ENCODE data around the gene ITGA5.

DNA sequence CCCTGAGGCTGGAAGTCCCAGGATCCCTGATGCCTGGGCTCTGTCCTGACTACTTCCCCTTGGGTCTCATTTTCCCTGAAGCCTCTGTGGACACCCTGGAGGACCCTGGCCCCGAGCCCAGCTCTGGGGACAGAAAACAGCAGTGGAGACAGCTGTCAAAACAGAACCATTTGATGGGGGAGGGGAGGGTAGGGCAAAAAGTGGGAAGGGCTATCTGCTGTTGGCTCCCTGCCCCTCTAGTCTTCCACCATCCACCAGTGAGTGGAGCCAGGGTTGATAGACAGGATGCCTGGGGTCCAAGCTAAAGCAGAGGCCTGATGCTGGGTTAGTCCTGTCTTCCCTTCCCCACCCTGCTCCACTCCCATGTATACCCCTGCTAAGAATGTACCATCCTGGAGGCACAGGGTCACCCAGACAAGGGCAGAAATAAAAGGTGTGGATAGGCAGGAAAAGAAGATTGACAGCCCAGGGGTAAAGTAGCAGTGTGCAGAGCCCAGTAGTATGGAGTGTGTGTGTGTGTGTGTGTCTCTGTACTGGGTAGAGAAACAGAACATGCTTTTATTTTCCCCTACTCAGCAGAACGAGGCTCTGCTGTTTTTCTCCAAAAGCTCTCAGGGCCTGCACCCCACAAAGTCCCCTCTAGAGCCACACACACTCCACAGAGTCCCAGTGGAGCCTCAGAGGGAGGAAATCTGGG is 44.4 kb downstream of the ITGA5 start:
- TF ChIP-seq, protein P1, sequence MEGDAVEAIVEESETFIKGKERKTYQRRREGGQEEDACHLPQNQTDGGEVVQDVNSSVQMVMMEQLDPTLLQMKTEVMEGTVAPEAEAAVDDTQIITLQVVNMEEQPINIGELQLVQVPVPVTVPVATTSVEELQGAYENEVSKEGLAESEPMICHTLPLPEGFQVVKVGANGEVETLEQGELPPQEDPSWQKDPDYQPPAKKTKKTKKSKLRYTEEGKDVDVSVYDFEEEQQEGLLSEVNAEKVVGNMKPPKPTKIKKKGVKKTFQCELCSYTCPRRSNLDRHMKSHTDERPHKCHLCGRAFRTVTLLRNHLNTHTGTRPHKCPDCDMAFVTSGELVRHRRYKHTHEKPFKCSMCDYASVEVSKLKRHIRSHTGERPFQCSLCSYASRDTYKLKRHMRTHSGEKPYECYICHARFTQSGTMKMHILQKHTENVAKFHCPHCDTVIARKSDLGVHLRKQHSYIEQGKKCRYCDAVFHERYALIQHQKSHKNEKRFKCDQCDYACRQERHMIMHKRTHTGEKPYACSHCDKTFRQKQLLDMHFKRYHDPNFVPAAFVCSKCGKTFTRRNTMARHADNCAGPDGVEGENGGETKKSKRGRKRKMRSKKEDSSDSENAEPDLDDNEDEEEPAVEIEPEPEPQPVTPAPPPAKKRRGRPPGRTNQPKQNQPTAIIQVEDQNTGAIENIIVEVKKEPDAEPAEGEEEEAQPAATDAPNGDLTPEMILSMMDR (IDR thresholded peaks at IDR 0.05), result no peak
- TF ChIP-seq ZFX (IDR thresholded peaks at IDR 0.05; ENCODE audit: borderline replicate concordance), result no peak
